ENCODE results near the gene MXD3. TPM values are rescaled to one million over a fixed set of nuclear protein-coding genes. Genes with fewer than 3 reads are reported as not detected.

The MXD3 gene
- total and polyA plus RNA-seq, 4 donors: 4.9 to 30.4 (median 21.0) TPM

- DNase-seq (ENCODE audit: low read depth in 4 of 6, low spot score in 6 of 6): peak in 1 of 6 donors; percentile 62
- Histone ChIP-seq H3K36me3 (ENCODE audit: control insufficient read depth, insufficient read depth, low read length) (peaks cover 48% of the 10 kb centered on the region), H3K9me3 (ENCODE audit: control insufficient read depth, insufficient read depth, low read length) (no peaks in the 10 kb centered on the region), H3K27ac (ENCODE audit: low read depth, low read length) (peak overlapping the region; percentile 22), H3K4me1 (ENCODE audit: control insufficient read depth, insufficient read depth, low read length) (peaks cover 29% of the 10 kb centered on the region), H3K4me3 (ENCODE audit: low read depth, low read length) (no peak overlapping the region), H3K27me3 (ENCODE audit: control insufficient read depth, insufficient read depth, low read length) (no peaks in the 10 kb centered on the region)
- WGBS (ENCODE audit: insufficient coverage): no CpG with 5 or more reads among the region's 4 CpGs
Observed at GRCh38 chr5:177300236-177300880, 11.3 kb downstream of the MXD3 start.

GRCh38 chr5:177299697-177300096, 12.0 kb downstream of the MXD3 start:
- Histone ChIP-seq H3K4me1 (ENCODE audit: control insufficient read depth, insufficient read depth, low read length) (peaks cover 27% of the 10 kb centered on the region), H3K27me3 (ENCODE audit: control insufficient read depth, insufficient read depth, low read length) (no peaks in the 10 kb centered on the region), H3K27ac (ENCODE audit: low read depth, low read length) (no peak overlapping the region), H3K4me3 (ENCODE audit: low read depth, low read length) (no peak overlapping the region), H3K9me3 (ENCODE audit: control insufficient read depth, insufficient read depth, low read length) (no peaks in the 10 kb centered on the region), H3K36me3 (ENCODE audit: control insufficient read depth, insufficient read depth, low read length) (peaks cover 52% of the 10 kb centered on the region)
- no peak for DNase-seq (ENCODE audit: low read depth in 4 of 6, low spot score in 6 of 6)
- WGBS (ENCODE audit: insufficient coverage): 94% methylated on average over 5 of the region's 9 CpGs

DNA sequence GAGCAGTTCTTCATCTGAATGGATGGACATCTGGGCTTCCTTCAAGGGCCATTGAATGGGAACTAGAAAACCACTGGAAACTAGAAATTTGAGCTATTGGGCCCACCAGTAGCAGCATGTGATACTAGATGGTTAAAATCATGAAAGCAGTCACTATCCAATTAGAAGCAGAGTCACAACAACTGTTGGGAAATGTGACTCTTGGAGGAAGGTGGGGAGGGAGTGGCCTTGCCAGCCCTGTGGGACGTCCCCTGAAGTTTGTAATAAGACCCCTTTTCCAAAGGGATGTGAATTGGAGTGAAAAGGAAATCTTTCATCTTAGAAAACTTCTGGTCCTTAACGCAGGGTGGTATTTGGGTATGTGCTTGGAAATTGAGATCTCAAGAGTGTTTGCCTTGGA, 13.8 kb downstream of the MXD3 start:
- H3K4me3 ChIP-seq (ENCODE audit: low read depth, low read length): no peak overlapping the region
- peaks cover 66% of the 10 kb centered on the region for H3K36me3 ChIP-seq (ENCODE audit: control insufficient read depth, insufficient read depth, low read length)
- DNase-seq (ENCODE audit: low read depth in 4 of 6, low spot score in 6 of 6): no peak
- no peaks in the 10 kb centered on the region for H3K9me3 ChIP-seq (ENCODE audit: control insufficient read depth, insufficient read depth, low read length)
- H3K27ac ChIP-seq (ENCODE audit: low read depth, low read length): no peak overlapping the region
- WGBS (ENCODE audit: insufficient coverage): 80% methylated on average over 1 of the region's 2 CpGs
- peaks cover 20% of the 10 kb centered on the region for H3K4me1 ChIP-seq (ENCODE audit: control insufficient read depth, insufficient read depth, low read length)
- no peaks in the 10 kb centered on the region for H3K27me3 ChIP-seq (ENCODE audit: control insufficient read depth, insufficient read depth, low read length)

DNA sequence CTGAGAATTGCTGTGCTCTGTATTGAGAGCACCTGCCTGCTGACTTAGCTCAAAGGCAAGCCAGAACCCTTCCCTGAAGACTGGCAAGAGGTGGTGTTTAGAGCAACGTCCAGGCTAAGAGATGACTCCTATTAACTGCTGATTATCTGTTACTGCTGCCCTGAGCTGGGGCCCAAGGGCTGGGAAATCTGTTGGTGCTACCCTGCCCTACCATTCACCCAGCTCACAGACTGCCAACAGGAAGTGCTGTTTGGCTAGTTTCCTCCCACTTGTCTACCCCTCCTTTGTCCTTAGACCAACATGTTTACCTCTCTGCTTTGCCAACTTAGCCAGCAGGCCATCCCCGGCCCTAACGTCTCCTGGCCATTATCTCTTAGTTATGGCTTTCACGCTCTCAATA, 15.1 kb downstream of the MXD3 start:
- H3K4me3 ChIP-seq (ENCODE audit: low read depth, low read length): no peak overlapping the region
- H3K9me3 ChIP-seq (ENCODE audit: control insufficient read depth, insufficient read depth, low read length): no peaks in the 10 kb centered on the region
- no peak overlapping the region for H3K27ac ChIP-seq (ENCODE audit: low read depth, low read length)
- H3K4me1 ChIP-seq (ENCODE audit: control insufficient read depth, insufficient read depth, low read length): peaks cover 7% of the 10 kb centered on the region
- DNase-seq (ENCODE audit: low read depth in 4 of 6, low spot score in 6 of 6): no peak
- H3K36me3 ChIP-seq (ENCODE audit: control insufficient read depth, insufficient read depth, low read length): peaks cover 64% of the 10 kb centered on the region
- H3K27me3 ChIP-seq (ENCODE audit: control insufficient read depth, insufficient read depth, low read length): no peaks in the 10 kb centered on the region
- 55% methylated on average over 4 of the region's 4 CpGs for WGBS (ENCODE audit: insufficient coverage)

DNA sequence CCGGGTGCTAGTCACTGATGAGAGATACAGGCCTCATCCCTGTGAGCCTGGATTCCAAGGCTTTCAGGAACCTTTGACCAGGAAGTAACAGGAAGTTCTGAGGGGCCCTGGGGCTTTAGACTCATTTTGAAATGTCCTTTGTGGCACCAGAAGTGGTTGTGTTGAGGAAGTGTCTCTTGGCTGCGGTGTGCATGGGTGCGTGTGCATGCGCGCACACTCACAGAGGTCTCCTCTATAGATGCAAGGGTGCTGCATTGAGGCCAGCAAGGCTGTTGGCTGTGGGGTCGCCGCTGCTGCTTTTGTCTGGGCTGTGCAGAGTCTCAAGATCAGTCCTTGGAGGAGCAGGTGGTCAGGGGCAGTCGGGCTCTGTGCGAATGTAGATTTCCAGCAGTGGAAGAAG, 15.8 kb downstream of the MXD3 start:
- 96% methylated on average over 9 of the region's 9 CpGs for WGBS (ENCODE audit: insufficient coverage)
- DNase-seq (ENCODE audit: low read depth in 4 of 6, low spot score in 6 of 6): no peak
- peaks cover 3% of the 10 kb centered on the region for H3K4me1 ChIP-seq (ENCODE audit: control insufficient read depth, insufficient read depth, low read length)
- H3K4me3 ChIP-seq (ENCODE audit: low read depth, low read length): no peak overlapping the region
- no peak overlapping the region for H3K27ac ChIP-seq (ENCODE audit: low read depth, low read length)
- H3K36me3 ChIP-seq (ENCODE audit: control insufficient read depth, insufficient read depth, low read length): peaks cover 63% of the 10 kb centered on the region
- H3K27me3 ChIP-seq (ENCODE audit: control insufficient read depth, insufficient read depth, low read length): no peaks in the 10 kb centered on the region
- no peaks in the 10 kb centered on the region for H3K9me3 ChIP-seq (ENCODE audit: control insufficient read depth, insufficient read depth, low read length)

- no peaks in the 10 kb centered on the region for H3K27me3 ChIP-seq (ENCODE audit: control insufficient read depth, insufficient read depth, low read length)
- peaks cover under 1% of the 10 kb centered on the region for H3K4me1 ChIP-seq (ENCODE audit: control insufficient read depth, insufficient read depth, low read length)
- no peak overlapping the region for H3K4me3 ChIP-seq (ENCODE audit: low read depth, low read length)
- H3K9me3 ChIP-seq (ENCODE audit: control insufficient read depth, insufficient read depth, low read length): no peaks in the 10 kb centered on the region
- 92% methylated on average over 3 of the region's 3 CpGs for WGBS (ENCODE audit: insufficient coverage)
- no peak for DNase-seq (ENCODE audit: low read depth in 4 of 6, low spot score in 6 of 6)
- peaks cover 58% of the 10 kb centered on the region for H3K36me3 ChIP-seq (ENCODE audit: control insufficient read depth, insufficient read depth, low read length)
- no peak overlapping the region for H3K27ac ChIP-seq (ENCODE audit: low read depth, low read length)
Observed at GRCh38 chr5:177294632-177295031, 17.1 kb downstream of the MXD3 start.

GRCh38 chr5:177293819-177294581, 17.7 kb downstream of the MXD3 start:
- no peak overlapping the region for H3K4me3 ChIP-seq (ENCODE audit: low read depth, low read length)
- H3K9me3 ChIP-seq (ENCODE audit: control insufficient read depth, insufficient read depth, low read length): no peaks in the 10 kb centered on the region
- WGBS (ENCODE audit: insufficient coverage): over 99% methylated on average over 12 of the region's 12 CpGs

GRCh38 chr5:177291735-177292134, 20.0 kb downstream of the MXD3 start:
- H3K36me3 ChIP-seq (ENCODE audit: control insufficient read depth, insufficient read depth, low read length): peaks cover 59% of the 10 kb centered on the region
- no peaks in the 10 kb centered on the region for H3K4me1 ChIP-seq (ENCODE audit: control insufficient read depth, insufficient read depth, low read length)

More at GRCh38 chr5:177293819-177294581, 17.7 kb downstream of the MXD3 start:
- Histone ChIP-seq H3K4me1 (ENCODE audit: control insufficient read depth, insufficient read depth, low read length) (no peaks in the 10 kb centered on the region), H3K27me3 (ENCODE audit: control insufficient read depth, insufficient read depth, low read length) (no peaks in the 10 kb centered on the region), H3K36me3 (ENCODE audit: control insufficient read depth, insufficient read depth, low read length) (peaks cover 59% of the 10 kb centered on the region), H3K27ac (ENCODE audit: low read depth, low read length) (no peak overlapping the region)
- no peak for DNase-seq (ENCODE audit: low read depth in 4 of 6, low spot score in 6 of 6)

GRCh38 chr5:177290816-177291596, 20.7 kb downstream of the MXD3 start:
- Histone ChIP-seq H3K9me3 (ENCODE audit: control insufficient read depth, insufficient read depth, low read length) (no peaks in the 10 kb centered on the region), H3K4me3 (ENCODE audit: low read depth, low read length) (no peak overlapping the region), H3K27ac (ENCODE audit: low read depth, low read length) (no peak overlapping the region), H3K4me1 (ENCODE audit: control insufficient read depth, insufficient read depth, low read length) (no peaks in the 10 kb centered on the region), H3K36me3 (ENCODE audit: control insufficient read depth, insufficient read depth, low read length) (peaks cover 51% of the 10 kb centered on the region), H3K27me3 (ENCODE audit: control insufficient read depth, insufficient read depth, low read length) (no peaks in the 10 kb centered on the region)
- 96% methylated on average over 7 of the region's 12 CpGs for WGBS (ENCODE audit: insufficient coverage)
- no peak for DNase-seq (ENCODE audit: low read depth in 4 of 6, low spot score in 6 of 6)

More at GRCh38 chr5:177291735-177292134, 20.0 kb downstream of the MXD3 start:
- no peak overlapping the region for H3K27ac ChIP-seq (ENCODE audit: low read depth, low read length)
- no peaks in the 10 kb centered on the region for H3K27me3 ChIP-seq (ENCODE audit: control insufficient read depth, insufficient read depth, low read length)
- WGBS (ENCODE audit: insufficient coverage): 96% methylated on average over 6 of the region's 7 CpGs
- no peak overlapping the region for H3K4me3 ChIP-seq (ENCODE audit: low read depth, low read length)
- H3K9me3 ChIP-seq (ENCODE audit: control insufficient read depth, insufficient read depth, low read length): no peaks in the 10 kb centered on the region
- no peak for DNase-seq (ENCODE audit: low read depth in 4 of 6, low spot score in 6 of 6)

All from spinal cord (tissue), 10 donors.